GM21723 (cell line): Measurements from ENCODE around the gene PRRT1.

ENCODE experiments used
- ATAC-seq: cut with Tn5 transposase; IDR thresholded peaks from one replicate; pipeline ENCODE4 v1.9.1; 2021; ENCODE audit warnings: mild to moderate bottlenecking, moderate library complexity; ENCODE audit not compliant: unreplicated experiment

PRRT1 gene

DNA sequence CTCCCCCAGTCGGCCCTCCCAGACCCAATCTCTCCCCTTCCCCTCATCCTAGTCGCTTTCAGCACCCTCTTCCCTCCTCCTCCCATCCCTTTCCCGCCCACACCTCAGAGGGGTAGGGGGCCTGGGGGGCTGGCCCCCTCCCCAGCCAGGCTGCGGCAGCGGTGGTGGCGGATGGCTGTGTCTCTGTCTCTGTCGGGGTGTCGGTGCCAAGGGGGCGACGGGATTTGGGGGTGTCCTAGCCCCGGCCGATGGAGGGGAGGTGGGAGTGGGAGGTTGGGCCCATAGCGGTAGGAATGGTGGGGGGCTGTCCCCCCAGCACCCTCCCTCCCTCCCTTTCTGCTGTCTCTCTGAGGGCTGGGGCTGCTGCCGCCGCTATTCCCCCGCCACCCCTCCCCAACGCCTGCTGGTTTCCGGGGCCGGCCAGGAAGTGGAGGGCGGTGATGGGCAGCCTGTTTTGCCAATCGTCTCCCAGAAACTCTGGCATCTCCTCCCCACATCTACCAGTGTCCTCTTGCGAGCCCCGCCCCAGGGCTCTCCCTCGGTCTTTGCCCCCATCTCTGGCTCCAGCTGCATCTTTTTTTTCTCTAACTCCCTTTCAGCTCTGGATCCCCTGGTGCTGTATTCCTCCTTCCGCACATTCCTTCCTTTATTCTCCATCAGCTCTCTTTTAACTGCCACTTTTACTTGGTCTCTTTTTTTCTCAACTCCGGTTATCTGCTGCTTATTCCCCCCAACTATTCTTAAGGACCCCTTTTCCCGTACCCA lies 24.2 kb upstream of the PRRT1 start, which contains the start of gene AGPAT1:
TSS of gene AGPAT1 (minus strand) at position 374 of the 765 bp plus-strand sequence. CDS start 4,588 bp downstream, outside the sequence.
- ATAC-seq: peak; percentile 47

DNA sequence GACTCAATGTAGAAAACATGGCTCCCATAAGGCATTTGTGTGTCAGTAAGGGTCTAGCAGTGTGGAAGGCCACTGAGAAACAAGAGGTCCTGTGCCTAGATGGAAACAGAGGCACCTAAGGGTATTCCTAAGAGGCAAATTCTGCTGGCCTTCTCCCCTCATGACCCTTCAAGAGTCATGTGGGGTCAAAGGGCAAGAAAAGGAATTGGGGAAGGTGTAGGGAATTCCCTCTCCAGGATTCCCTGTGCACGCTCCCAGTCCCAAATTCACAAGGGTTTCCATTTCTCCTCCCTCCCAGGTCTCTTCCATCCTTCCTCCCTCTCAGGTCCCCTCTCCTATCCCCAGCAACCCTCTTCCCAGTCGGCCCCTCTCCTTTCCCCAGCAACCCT lies 23.6 kb upstream of the PRRT1 start:
- no peak for ATAC-seq

DNA sequence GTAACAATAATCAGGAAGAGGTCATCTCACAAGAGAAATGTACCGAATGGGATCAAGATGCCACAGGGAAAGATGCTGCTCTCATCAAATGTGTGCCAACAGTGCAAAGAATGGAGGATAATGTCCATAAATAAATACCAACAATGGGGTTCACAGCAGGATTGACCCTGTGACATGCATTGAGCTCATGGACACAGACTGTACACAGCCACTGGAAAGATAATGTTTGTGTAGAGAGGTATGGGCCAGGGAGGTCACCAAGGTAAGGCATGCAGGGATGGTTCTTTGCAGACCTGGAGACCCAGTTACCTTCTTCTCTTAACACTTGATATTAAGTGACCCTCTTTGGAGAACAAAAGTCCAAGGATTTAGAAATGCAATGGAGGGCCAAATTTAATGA lies 22.7 kb upstream of the PRRT1 start:
- ATAC-seq: no peak

DNA sequence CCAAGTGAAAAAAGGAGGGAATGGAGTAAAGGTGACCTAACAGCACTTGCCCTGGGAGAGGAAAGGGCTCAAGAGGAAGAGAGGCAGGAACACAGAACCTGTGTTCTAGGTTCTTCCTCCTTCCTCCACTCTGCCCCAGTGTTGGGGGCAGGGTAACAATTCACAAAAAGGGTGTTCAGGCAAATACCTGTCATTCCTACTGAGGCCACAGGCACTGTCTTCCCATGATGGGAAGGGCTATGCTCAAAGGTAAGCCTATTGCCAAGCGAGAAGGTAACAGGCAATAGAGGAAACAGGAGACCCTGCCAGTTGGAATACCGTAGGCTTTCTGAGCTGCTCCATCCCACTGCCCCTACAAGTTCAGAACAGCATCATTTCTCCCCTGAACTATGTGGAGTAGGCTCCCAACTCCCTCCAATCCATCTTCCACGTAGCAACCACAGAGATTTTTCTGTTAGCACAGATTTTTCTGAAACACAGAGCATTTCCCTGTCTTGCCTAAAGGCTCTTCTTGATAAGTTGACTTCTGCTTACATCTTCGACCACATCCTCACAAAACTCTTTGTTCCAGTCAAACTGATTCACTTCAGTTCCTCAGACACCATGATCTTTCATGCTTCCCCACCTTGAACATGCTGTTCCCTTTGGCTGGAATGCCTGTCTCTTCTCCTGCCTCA lies 21.4 kb upstream of the PRRT1 start:
- ATAC-seq: no peak

- no peak for ATAC-seq
Measured at GRCh38 chr6:32171234-32171633, 19.5 kb upstream of the PRRT1 start.

- ATAC-seq: no peak
Measured at GRCh38 chr6:32170294-32170693, 18.6 kb upstream of the PRRT1 start.

GRCh38 chr6:32168807-32169591 lies 17.3 kb upstream of the PRRT1 start:
- no peak for ATAC-seq

- ATAC-seq: no peak
Measured at GRCh38 chr6:32168350-32168749, 16.6 kb upstream of the PRRT1 start.

GRCh38 chr6:32167761-32168262 lies 16.1 kb upstream of the PRRT1 start:
- ATAC-seq: no peak

- ATAC-seq: no peak
Measured at GRCh38 chr6:32167154-32167760, 15.5 kb upstream of the PRRT1 start.

- ATAC-seq: no peak
Measured at GRCh38 chr6:32166411-32167061, 14.8 kb upstream of the PRRT1 start.

DNA sequence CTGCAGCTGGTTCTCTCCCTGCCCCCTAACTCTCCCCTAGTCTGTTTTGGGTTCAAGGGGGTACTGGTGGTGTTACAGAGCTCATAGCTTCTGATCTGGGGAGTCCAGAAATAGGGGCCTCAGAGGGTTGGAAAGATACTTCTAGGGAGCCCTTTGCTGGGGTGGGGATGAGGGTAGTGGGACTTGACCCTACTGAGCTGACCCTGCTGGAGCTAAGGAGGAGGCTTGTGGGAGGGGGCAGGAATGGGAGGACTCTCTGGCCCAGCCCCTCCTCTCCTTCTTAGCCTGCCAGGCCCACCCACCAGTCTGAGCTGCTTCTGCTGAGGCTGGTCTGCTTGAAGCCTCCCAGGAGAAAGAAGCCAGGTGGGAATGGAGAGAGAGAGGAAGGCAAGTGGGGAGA lies 12.6 kb upstream of the PRRT1 start, which contains the start of gene EGFL8:
TSS of gene EGFL8 (plus strand) at position 301 of the 400 bp plus-strand sequence. CDS start 1,571 bp downstream, outside the sequence.
- ATAC-seq: no peak

DNA sequence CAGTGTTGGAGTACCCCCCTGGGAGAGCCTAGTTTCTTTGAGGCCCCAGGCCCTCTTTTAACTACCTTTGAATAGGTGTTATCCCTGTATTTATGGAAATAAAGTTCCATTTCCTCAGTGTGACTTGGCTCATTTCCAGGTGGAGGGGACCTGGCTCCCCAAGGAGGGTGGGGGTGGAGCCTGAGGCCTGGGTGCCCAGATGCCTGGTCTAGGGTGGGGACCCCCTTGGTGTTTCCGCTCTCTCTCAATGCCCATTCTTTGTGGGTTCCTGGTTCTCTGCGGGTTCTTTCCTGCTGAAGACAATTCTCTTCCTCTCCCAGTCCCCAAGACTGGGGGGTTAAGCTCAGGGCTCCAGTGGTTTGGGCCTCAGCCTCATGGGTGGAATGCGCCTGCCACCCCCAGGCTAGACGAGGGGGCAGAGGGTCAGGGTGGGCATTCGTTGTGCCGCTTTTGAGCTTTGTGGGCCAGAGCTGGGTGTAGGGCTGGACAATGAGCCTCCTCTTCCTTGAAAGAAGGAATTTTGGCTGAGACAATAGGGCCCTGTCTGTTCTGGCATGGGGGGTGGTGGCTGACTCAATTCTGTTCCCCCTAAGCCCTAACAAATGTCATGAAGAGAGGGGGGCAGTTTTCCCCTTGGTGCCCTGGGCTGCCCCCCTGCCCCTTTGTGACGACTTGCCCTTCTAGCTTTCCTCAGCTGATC lies 12.0 kb upstream of the PRRT1 start:
- no peak for ATAC-seq

- no peak for ATAC-seq
Measured at GRCh38 chr6:32158052-32158451, 6.3 kb upstream of the PRRT1 start.

GRCh38 chr6:32156891-32157290 lies 5.2 kb upstream of the PRRT1 start:
- ATAC-seq: no peak

GRCh38 chr6:32154514-32155161 lies 2.9 kb upstream of the PRRT1 start:
- ATAC-seq: peak; percentile 73

DNA sequence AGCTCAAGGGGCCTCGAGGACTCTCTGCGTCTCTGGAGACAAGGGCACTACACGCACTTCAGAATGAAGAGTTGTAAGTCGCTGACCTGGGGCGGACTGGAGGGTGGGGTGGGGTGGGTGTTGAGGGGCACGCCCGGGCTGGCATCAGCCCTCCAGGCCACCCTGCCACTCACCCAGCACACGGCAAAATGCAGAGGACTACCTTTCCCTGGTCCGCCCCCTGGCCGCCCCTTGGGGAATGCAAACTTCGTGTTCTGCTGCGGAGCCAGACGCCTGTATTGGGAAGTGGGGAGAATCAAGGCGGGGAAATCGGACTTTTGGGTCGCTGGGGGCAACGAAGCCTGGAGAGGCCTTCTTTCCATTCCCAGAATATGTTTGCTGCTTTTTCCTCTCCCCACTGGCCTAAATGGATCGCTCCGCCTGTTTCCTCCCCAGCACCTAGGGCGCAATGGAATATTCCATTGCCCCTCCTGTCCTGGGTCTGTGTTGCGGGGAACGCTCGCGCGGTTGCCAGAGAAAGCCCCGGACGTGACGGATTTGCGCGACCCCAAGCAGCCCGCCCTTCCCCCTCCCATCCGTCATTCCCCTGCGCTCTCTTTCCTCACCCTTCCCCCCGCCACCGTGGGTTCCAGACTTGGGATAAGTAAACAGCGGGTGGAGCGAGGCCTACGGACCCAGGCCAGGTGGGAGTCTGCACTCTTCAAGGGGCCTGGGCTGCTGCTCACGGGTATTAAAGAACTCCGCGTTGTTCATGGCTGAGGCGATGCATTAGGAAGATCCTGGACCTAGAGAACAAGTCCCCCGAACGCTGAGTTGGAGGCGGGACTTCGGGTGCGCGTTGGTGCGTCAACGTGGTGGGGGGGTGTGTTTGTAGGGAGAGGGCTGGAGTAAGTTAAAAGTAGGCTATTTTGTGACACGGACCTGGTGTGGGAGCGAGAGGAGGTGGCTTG lies 2.1 kb upstream of the PRRT1 start, which contains the start of gene PPT2:
TSS of gene PPT2 (plus strand) at position 578 of the 950 bp plus-strand sequence. CDS start 454 bp downstream, outside the sequence.
- ATAC-seq: peak; percentile 31
